Glutamatergic neuron (in vitro differentiated cells): ENCODE measurements around the gene MIPOL1. TPM values are rescaled to one million over a fixed set of nuclear protein-coding genes. Genes with fewer than 3 reads are reported as not detected.
"Not testable (repeated sequence)": the region's sequence is repeated elsewhere in the genome, so short reads cannot be mapped to it uniquely, and the experiment has no call there.

Experiments
- DNase-seq: peaks from one replicate; pipeline ENCODE4 v3.0.0; 2022
- H3K27ac Mint-ChIP-seq: one replicate; pipeline ENCODE4 v1.8.0; 2020; ENCODE audit warnings: mild to moderate bottlenecking, mixed read lengths, inconsistent platforms; ENCODE audit not compliant: unreplicated experiment
- H3K27me3 Mint-ChIP-seq: one replicate; pipeline ENCODE4 v1.8.0; 2020; ENCODE audit warnings: mild to moderate bottlenecking, moderate library complexity, mixed read lengths, inconsistent platforms; ENCODE audit not compliant: unreplicated experiment
- H3K36me3 Mint-ChIP-seq: one replicate; pipeline ENCODE4 v1.8.0; 2020; ENCODE audit warnings: mild to moderate bottlenecking, mixed read lengths, inconsistent platforms; ENCODE audit not compliant: unreplicated experiment
- H3K4me1 Mint-ChIP-seq: one replicate; pipeline ENCODE4 v1.8.0; 2020; ENCODE audit warnings: mild to moderate bottlenecking, low read depth, mixed read lengths, inconsistent platforms; ENCODE audit not compliant: unreplicated experiment
- H3K4me3 Mint-ChIP-seq: one replicate; pipeline ENCODE4 v1.8.0; 2020; ENCODE audit warnings: mild to moderate bottlenecking, mixed read lengths, inconsistent platforms; ENCODE audit not compliant: unreplicated experiment
- H3K9me3 Mint-ChIP-seq: one replicate; pipeline ENCODE4 v1.8.0; 2020; ENCODE audit warnings: mild to moderate bottlenecking, moderate library complexity, mixed read lengths, inconsistent platforms; ENCODE audit not compliant: unreplicated experiment
- total RNA-seq: library from RNA; stranded (reverse); fragmentation: NEBNext Ultra II Directional; extraction: Animal tissue kit (Norgen Biotek cat#: 25700); gene quantifications from one replicate; pipeline ENCODE4 v1.2.1, GENCODE V29; 2021; ENCODE audit not compliant: unreplicated experiment
- TF ChIP-seq, protein P1 (sequence below): fragments of 200-600 bp; sonication (generic); IDR thresholded peaks from one replicate; pipeline ENCODE4 v1.5.0; 2021; ENCODE audit not compliant: partially characterized antibody, unreplicated experiment

Gene MIPOL1
- total RNA-seq, 1 donor from 2014 or later: 14.5 TPM

- Mint-ChIP-seq H3K36me3 (peaks cover 31% of the 10 kb centered on the region), H3K27me3 (no peaks in the 10 kb centered on the region), H3K4me3 (no peak overlapping the region), H3K9me3 (peaks cover 3% of the 10 kb centered on the region), H3K27ac (no peak overlapping the region), H3K4me1 (no peaks in the 10 kb centered on the region)
- DNase-seq: no peak
- TF ChIP-seq, protein P1, sequence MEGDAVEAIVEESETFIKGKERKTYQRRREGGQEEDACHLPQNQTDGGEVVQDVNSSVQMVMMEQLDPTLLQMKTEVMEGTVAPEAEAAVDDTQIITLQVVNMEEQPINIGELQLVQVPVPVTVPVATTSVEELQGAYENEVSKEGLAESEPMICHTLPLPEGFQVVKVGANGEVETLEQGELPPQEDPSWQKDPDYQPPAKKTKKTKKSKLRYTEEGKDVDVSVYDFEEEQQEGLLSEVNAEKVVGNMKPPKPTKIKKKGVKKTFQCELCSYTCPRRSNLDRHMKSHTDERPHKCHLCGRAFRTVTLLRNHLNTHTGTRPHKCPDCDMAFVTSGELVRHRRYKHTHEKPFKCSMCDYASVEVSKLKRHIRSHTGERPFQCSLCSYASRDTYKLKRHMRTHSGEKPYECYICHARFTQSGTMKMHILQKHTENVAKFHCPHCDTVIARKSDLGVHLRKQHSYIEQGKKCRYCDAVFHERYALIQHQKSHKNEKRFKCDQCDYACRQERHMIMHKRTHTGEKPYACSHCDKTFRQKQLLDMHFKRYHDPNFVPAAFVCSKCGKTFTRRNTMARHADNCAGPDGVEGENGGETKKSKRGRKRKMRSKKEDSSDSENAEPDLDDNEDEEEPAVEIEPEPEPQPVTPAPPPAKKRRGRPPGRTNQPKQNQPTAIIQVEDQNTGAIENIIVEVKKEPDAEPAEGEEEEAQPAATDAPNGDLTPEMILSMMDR: no peak
Measured at GRCh38 chr14:37363661-37364060, 165.9 kb downstream of the MIPOL1 start.

DNA sequence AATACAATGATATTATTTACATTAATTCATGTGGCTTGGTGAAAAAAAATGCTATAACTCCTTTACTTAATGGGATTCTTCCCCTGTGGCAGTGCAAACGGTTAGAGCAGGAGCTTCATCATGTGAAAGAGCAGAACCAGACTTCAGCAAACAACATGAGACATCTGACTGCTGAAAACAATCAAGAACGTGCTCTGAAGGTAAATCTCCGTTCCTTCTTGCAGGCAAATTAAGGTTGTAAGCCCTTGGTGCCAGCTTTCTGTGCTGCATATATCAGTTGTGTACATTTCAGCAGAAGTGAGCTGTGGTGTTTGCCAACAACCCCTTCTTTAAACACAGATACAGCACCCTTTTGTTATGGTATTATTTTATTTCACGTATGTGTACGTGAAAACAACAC lies 171.7 kb downstream of the MIPOL1 start:
- H3K27ac Mint-ChIP-seq: no peak overlapping the region
- H3K36me3 Mint-ChIP-seq: peaks cover 19% of the 10 kb centered on the region
- TF ChIP-seq, protein P1: no peak

DNA sequence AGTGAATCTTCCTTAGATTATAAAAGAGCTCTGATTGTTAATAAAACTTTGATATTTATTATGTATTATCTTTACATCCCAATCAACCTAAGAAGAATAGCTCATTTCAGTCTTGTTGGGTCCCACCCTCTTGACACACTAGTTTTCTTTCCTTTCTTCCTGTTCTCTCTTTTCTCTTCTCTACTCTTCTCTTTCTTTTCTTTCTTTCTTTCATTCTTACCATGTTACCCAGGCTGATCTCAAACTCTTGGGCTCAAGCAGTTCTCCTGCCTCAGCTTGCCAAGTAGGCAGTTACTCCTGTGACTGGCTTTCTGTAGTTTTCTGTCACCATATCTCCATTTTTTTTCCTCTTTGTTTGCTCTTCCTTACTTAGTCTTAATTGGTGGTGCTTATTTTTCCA lies 177.8 kb downstream of the MIPOL1 start:
- Mint-ChIP-seq H3K4me3 (no peak overlapping the region), H3K27ac (no peak overlapping the region), H3K9me3 (peaks cover 2% of the 10 kb centered on the region), H3K27me3 (no peaks in the 10 kb centered on the region), H3K4me1 (no peaks in the 10 kb centered on the region), H3K36me3 (no peaks in the 10 kb centered on the region)
- TF ChIP-seq, protein P1: no peak
- DNase-seq: no peak

More for the DNA sequence above, 171.7 kb downstream of the MIPOL1 start:
- no peaks in the 10 kb centered on the region for H3K9me3 Mint-ChIP-seq
- H3K4me1 Mint-ChIP-seq: no peaks in the 10 kb centered on the region
- no peak overlapping the region for H3K4me3 Mint-ChIP-seq
- no peak for DNase-seq
- H3K27me3 Mint-ChIP-seq: no peaks in the 10 kb centered on the region

DNA sequence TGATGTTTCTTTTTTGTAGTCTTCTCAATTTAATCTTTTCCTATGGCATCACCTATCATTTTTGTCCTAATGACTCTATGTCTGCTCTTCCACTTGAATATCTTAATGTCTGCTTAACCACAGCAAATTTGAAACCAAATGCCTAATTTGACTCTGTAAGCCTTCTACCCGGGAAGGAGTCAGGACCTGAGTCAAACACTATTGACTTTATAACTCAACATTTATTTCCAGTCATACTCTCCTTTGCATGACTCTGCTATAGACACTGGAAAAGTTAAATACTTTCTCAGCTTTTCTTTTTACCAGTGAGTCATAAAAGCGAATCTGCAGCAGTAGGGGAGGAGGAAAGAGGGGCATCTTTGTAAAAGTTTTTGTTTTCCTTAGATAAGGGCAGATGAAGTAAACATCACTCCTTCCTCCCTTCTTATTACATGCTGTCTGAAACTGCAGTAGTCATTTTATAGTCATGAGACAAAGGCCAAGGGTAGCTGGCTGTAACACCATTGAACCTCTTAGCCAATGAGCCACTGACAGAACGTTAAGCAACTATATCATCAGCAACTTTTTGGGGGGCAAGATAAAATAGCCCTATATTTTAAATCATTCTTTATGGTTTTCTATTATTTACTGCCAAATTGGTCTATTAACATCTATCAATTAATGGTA lies 179.3 kb downstream of the MIPOL1 start:
- Mint-ChIP-seq H3K4me1 (no peaks in the 10 kb centered on the region), H3K36me3 (no peaks in the 10 kb centered on the region), H3K27ac (no peak overlapping the region), H3K9me3 (peaks cover 2% of the 10 kb centered on the region), H3K4me3 (no peak overlapping the region), H3K27me3 (no peaks in the 10 kb centered on the region)
- no peak for DNase-seq
- TF ChIP-seq, protein P1: no peak

DNA sequence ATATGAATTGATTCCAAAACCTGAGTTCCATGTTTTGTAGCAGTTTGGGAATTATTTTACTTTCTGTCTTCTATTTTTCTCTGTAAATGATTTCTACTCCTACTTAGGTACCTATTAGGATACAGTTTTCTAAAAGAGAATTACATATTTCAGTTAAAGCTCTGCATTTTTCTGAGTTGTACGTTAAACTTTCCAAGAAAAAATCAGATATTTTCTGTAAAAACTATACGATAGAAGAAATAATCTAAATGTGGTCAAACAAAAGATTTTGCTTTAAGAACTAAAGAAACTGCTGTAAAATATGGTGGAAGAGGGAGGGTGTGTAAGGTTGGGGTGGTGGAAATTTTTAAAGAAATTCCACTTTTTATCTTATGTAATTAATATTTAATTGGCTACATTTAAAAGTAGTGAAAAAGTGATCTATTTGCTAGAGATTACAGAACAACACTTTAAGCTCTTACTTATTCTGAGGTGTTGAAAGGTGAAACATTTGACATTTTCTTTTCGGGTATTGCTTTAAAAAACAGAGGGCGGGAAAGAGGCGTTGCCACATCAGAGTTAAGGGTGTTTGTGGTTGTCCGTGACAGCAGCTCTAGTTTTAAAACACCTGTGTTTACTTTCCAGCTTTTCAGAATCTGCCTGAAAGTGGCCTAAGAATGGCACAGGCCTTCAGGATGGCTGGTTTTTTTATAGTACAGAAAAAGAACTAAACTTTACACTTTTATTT lies 187.3 kb downstream of the MIPOL1 start:
- no peaks in the 10 kb centered on the region for H3K27me3 Mint-ChIP-seq
- no peak overlapping the region for H3K4me3 Mint-ChIP-seq
- no peaks in the 10 kb centered on the region for H3K36me3 Mint-ChIP-seq
- no peak for DNase-seq
- no peak overlapping the region for H3K27ac Mint-ChIP-seq
- no peaks in the 10 kb centered on the region for H3K4me1 Mint-ChIP-seq
- no peaks in the 10 kb centered on the region for H3K9me3 Mint-ChIP-seq
- TF ChIP-seq, protein P1: no peak

- H3K4me1 Mint-ChIP-seq, H3K4me3 Mint-ChIP-seq, H3K27me3 Mint-ChIP-seq, DNase-seq, H3K36me3 Mint-ChIP-seq, H3K27ac Mint-ChIP-seq, H3K9me3 Mint-ChIP-seq: not testable (repeated sequence)
Measured at GRCh38 chr14:37397157-37397940, 199.6 kb downstream of the MIPOL1 start.
